Activated gamma-delta T cell (primary cell): ENCODE measurements around the gene BMP3.
"Not testable (repeated sequence)": the region's sequence is repeated elsewhere in the genome, so short reads cannot be mapped to it uniquely, and the experiment has no call there.

ENCODE experiments used
- DNase-seq: peaks from one replicate; lab custom pipeline; 2025; lab: John Stamatoyannopoulos, UW
- total RNA-seq, 2 donors: gene quantifications; one replicate each; lab custom pipeline; 2026; lab: John Stamatoyannopoulos, UW

The BMP3 gene, protein sequence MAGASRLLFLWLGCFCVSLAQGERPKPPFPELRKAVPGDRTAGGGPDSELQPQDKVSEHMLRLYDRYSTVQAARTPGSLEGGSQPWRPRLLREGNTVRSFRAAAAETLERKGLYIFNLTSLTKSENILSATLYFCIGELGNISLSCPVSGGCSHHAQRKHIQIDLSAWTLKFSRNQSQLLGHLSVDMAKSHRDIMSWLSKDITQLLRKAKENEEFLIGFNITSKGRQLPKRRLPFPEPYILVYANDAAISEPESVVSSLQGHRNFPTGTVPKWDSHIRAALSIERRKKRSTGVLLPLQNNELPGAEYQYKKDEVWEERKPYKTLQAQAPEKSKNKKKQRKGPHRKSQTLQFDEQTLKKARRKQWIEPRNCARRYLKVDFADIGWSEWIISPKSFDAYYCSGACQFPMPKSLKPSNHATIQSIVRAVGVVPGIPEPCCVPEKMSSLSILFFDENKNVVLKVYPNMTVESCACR
- 0 reads per million in 2 donors for total RNA-seq

DNA sequence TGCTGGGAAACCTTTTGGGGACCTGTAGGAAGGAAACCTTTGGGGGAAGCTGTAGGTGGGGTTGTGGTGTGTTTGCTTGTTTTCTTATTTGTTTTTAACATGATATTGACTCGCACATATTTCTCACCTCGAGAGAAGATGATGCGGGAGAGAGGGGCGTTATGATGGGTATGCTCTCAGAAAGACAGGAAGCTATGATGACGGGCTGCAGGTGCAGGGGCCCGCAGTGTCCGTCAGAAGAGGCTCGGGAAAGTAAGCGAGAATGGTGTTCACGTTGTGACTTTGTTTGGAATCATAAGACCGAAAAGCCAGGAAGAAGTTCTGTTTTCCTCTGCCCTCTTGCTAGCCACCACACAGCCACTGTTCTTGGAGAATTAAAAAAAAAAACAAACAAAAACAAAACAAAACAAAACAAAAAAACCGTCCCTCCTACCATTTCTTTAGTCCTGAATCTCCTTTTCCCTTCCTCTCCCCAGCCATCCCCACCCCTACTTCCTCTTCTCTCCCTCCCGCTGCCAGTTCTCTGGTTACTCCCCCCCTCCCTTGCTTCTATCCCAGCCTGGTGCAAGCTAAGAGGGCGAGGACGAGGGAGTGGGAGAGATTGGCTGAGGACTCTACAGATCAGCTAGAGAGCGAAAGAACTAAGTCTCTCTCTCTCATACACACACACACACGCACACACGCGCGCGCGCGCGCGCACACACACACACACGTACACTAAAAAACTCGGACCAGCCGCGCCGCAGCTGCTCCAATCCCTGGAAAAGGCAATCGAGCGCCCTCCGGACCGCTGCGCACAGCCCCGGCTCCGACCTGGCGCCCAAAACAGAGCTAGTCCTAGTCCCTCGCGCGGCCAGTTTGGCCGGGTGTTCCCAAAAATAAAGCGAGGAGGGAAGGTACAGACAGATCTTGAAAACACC is at the start of gene BMP3:
Gene BMP3, plus strand, starts transcription at position 648 of the 920 bp plus-strand sequence. CDS start 577 bp downstream, outside the sequence.
- DNase-seq: no peak

DNA sequence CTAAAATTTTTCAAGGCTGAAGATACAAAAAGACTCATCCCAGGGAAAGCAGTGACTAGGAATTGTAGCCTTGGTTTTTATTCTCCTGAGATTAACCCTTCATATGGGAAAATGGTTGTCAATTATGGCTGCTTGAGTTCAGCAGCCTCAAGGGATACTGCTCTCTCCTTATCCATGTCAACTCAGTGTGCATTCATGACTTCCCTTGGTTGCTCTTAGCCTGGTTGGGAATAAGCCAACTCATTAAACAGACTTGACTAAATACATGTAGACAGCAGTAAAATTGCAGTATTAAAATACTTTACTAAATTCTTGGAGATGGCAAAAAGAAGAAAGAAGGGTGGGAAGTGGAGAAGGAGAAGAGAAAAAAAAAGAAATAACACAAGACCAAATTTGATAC is 44.5 kb upstream of the BMP3 start:
- DNase-seq: no peak

DNA sequence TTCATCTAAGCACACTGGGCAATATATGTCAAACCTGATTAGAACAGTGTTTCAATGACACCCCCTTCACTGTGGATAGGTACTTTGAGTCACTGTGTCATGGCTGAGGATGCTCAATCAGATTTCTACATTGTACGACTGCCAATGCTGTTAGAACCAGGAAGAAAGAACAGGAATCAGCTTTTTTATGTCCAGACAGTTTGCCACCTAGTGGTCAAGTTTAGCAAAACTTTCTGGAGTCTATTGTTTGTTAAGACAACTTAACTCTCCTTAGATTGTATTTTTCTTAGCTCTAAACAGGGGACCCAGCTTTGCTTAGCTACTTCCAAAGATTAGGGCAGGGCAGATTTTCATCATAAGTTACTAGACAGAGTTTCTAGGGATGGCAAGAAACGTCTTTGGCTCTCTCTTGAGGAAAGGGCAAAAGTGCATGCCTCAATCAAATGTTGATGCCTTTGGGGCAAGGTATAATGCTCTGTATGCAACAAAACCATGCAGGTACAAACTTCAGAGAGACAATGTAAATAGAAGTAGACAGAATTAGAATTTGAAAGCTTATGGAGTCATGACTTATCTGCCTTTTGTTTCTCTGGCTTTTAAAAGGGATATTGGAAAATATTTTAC is 40.5 kb upstream of the BMP3 start:
- DNase-seq: no peak

DNA sequence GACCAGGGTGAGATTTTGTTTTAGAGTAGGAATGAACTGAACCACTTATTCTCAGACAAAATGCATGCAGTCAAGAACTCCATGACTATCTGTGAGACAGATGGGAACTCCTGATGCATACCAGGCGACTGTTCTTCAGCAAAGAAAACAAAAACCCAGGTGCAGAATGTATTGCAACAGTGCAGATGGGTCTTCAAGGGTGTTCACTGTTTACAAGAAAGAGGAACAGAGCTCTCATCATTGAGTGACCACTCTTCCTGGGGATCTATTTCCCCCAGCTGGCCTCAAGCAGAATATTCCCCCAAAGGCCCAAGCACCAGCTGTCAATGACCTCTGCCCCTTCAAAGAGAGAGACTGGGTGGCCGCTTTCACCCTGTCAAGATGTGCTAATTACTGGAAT is 39.7 kb upstream of the BMP3 start:
- no peak for DNase-seq

DNA sequence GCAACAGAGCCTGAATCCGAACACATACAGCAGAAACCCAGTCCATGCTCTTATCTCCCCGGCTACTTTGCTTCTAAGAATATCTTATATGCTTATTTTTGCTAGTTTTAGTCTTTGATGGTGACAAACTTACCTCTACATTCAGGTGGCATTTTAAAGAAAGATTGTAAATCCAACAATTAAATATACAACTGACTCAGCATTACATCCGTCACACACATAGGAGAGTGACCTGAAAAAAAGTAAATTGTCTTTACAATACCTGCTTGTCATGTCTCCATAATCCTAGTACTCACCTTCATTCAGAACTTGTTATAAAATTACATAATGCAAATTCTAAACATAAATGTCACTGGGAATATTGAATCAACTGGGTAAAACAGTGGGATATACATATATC is 30.6 kb upstream of the BMP3 start:
- DNase-seq: no peak

GRCh38 chr4:81003597-81004111 is 26.9 kb upstream of the BMP3 start:
- no peak for DNase-seq

- DNase-seq: no peak
These were observed 23.1 kb upstream of the BMP3 start for GRCh38 chr4:81007417-81007816.

- DNase-seq: not testable (repeated sequence)
These were observed 13.9 kb upstream of the BMP3 start for GRCh38 chr4:81016566-81016965.

DNA sequence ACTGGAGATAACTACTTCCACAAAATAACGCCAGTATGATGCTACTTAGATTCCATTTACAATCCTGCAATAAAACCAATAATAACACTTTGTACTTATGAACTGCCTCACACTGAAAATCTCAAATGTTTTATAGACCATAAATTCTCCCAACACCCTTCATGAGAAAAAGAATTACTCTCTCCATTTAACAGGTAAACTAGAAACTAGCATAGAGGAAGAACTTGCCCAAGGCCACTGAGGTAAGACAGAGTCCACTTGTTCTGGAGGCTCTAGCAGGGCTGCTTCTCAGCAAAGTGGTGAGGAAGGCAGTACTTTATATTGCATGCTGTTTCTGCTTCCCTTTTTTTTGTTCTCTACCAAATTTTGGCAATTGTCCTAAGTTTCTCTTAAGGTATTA is 11.5 kb upstream of the BMP3 start:
- no peak for DNase-seq

DNA sequence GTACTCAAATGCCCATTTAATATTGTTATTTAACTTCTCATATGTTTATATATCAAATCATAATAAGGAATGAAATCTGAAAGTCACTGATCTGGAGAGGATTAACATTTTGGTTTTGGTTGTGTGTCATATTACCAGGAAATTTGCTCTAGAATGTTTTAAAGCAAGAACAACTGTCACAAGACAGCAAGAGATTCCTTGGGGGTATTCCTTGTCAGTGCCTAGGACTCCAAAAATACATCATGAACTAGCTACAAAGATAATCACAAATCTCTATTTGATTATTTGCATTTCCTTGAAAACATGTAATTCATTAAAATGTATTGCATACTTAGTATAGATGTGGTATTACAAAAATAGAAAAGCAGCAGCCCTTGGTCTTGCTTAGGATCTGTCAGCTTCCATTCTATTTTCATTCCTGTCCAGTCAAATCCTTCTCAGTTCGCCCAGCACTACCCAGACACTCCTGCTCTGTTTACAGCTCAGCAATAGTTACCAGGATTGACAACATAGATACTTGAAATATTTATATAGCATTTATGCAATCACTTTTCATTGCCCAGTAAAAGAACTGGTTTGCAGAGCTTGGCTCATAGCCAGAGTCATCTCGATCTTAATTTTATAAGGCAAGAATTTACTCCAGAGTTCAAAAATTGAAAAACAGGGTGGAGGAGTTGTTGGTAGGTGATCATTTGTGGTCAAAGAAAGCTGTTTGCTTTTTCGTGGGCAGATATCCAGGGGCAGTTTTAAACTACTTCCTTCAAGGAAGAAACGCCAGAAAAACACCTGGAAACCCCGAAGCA is 9.2 kb upstream of the BMP3 start:
- DNase-seq: no peak

DNA sequence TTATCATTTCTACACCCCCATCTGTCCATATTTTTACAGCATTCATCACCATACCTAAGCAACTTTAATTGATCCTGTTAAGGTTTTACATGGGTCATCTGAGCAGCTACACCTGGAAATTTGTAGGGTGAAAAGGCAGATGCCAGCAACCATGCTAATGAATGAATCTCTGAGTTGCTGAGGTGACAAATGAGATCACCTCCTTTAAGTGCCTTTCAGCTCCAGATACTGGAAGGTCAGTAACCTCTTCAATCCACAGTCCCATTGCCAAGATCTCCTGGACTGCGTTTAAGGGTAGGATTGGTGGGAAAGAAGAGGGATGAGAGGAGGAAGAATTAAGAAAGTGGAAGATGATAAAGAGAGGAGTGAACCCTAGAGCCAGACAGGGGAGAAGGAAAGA is 8.5 kb upstream of the BMP3 start:
- no peak for DNase-seq

- DNase-seq: no peak
These were observed 7.0 kb upstream of the BMP3 start for GRCh38 chr4:81023484-81023883.

- DNase-seq: no peak
These were observed 678 bp downstream of the BMP3 start for GRCh38 chr4:81030981-81031791.

DNA sequence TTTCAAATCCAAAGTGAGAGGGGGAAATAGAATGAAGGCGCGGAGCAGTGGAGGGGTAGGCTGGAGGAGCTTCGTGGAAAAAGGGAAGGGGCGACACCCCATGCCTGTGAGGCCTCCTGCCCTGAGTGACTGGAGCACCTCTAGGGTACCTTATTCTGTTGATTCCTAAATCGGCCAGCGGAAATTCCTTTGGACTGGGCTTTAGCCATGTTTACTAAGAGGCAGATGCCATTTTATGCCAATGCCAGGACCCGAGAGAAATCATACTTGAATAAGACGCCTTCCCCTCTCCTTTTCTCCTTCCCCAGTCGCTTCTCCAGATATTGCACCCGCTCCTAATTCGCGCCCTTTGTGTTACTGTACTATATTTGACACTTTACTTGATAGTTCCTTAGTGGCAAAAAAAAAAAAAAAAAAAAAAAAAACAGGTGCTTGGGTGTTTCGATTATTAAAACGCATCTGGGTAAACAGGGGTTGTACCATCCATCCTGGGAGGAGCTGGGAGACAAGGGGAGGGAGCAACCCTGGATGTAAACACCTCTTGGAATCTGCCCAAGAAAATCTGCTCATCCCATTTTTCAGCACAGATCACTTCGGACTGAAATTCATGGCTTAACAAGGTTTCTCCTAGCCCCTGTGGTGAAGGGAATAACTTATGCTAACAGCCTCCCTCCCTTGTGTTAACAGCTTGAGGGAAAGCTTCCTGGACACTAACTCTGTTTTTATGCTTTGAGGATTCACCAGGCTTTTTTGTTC is 1.5 kb downstream of the BMP3 start:
- DNase-seq: no peak

- no peak for DNase-seq
These were observed 2.5 kb downstream of the BMP3 start for GRCh38 chr4:81032771-81033684.

DNA sequence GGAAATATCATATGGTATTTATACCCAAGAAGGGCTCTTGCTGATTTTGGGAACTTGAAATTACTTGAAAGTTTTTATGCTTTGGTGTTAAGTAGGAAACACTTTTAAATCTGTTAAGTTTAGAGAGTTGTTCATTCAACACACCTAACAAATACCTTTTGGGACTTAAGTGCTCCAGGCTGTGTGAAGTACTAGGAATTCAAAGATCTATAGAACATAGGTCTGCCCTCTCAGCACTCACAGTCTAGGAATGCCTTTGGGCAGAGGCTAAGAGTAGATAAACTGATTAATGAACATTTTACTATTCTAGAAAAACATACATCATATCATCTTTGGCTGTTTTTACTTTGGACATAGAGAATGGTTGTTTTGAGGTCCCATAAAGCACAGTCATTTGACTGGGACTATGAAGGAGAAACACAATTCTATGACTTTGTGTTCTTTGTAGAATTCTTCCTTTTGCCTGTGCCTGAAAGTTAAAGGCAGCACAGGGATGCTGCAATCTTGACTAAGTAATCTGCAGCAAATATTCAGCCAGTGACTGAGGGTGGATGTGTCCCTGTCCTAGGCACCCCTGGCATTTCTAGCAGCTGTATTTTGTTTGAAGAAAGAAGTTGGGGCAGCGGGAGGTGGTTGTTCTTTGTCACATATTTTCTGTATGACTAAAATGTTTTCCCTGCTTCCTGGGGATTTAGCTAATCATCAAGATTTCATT is 8.3 kb downstream of the BMP3 start:
- DNase-seq: no peak

DNA sequence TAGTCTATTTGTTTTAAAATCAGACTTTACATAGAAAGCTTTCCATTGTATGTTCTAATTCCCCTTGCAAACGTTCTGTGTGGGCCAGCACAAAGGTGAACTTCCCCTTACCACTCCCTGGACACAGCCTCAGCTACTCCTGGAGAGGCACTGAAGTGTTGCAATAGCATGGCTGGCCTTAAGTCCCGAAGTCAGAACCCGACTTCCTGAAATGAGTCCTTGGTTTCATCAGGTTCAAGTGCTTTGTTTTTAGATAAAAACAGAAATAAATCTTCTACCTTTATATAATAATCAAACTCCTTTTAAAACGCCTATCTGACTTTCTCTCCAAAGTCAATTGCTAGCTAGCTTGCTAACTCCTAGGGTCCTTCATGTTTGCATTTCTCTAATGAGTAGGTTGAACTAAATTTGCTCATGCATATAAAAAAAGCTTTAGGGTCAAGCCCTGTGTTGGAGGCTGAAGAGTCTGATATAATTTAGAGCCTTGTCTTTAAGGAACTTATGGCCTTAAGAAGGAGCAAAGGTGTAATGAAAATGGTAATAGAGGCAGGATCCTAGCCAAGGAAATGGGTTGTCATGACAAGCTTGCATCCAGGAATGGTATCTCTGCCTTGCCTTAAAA is 9.0 kb downstream of the BMP3 start:
- DNase-seq: no peak
